ENCODE data around the gene POC1A. TPM values are rescaled to one million over a fixed set of nuclear protein-coding genes. Genes with fewer than 3 reads are reported as not detected.
A peak's percentile ranks its signal among the peaks of the same experiment; 100 is the strongest.

Gene POC1A
- total and polyA plus RNA-seq, 2 of the 8 experiments (the other 6 are each of a cell fraction or from before 2014, with no cell fraction given), result 35.7 to 39.2 TPM

GRCh38 chr3:52041118-52041731 is 113.0 kb downstream of the POC1A start:
- Histone ChIP-seq H2BK20ac (ENCODE audit: low read length) (no peak overlapping the region), H3K79me2 (ENCODE audit: control insufficient read depth in 1 of 2, insufficient read depth in 2 of 2, low read length in 2 of 2) (no peaks in the 10 kb centered on the region), H4K5ac (ENCODE audit: insufficient read length, low read depth, low read length) (no peak overlapping the region), H3K4ac (replicated peaks; ENCODE audit: insufficient read length, low read depth, low read length) (no peak overlapping the region), H3K56ac (replicated peaks; ENCODE audit: insufficient read length, low read depth, low read length) (no peak overlapping the region), H2AK5ac (ENCODE audit: low read depth, low read length) (no peak overlapping the region), H2BK120ac (replicated peaks; ENCODE audit: low read depth, low read length) (no peak overlapping the region), H3K4me2 (ENCODE audit: insufficient read depth in 1 of 2, low read depth in 2 of 2, low read length in 2 of 2) (no peak overlapping the region), H2AFZ (ENCODE audit: low read length) (no peak overlapping the region), H3K9ac (replicated peaks in 1 of 4; ENCODE audit: extremely low read depth in 1 of 4, low read depth in 3 of 4, low read length in 3 of 4) (no peak overlapping the region), H4K91ac (replicated peaks; ENCODE audit: insufficient read length, low read length) (no peak overlapping the region), H4K8ac (ENCODE audit: extremely low read depth, insufficient read depth, low read length) (no peak overlapping the region), H3K27me3 (replicated peaks in 1 of 4; ENCODE audit: control insufficient read depth in 3 of 4, extremely low read depth in 1 of 4, insufficient read depth in 3 of 4, low read length in 3 of 4) (no peaks in the 10 kb centered on the region), H3K4me1 (replicated peaks in 1 of 4; ENCODE audit: control insufficient read depth in 3 of 4, insufficient read depth in 4 of 4, low read length in 3 of 4) (peaks cover 0 to 12% (median 4%) of the 10 kb centered on the region in 4 experiments; a peak in 5 of 7 replicates), H3K14ac (ENCODE audit: insufficient read length) (no peak overlapping the region), H2BK5ac (ENCODE audit: low read depth, low read length) (no peak overlapping the region; the same call in 1 of the 2 replicates), H3K4me3 (ENCODE audit: extremely low read depth in 1 of 4, insufficient read depth in 2 of 4, low read depth in 3 of 4, low read length in 4 of 4) (no peak overlapping the region), H3K27ac (ENCODE audit: low read depth, low read length) (no peak overlapping the region), H3K9me3 (ENCODE audit: insufficient read depth in 2 of 2, low read depth in 1 of 2, low read length in 1 of 2) (no peaks in the 10 kb centered on the region), H2BK12ac (ENCODE audit: low read depth, low read length) (no peak overlapping the region), H3K18ac (ENCODE audit: extremely low read depth, low read length) (no peak overlapping the region), H3K79me1 (ENCODE audit: low read depth, low read length) (no peaks in the 10 kb centered on the region), H4K20me1 (replicated peaks in 1 of 2; ENCODE audit: control insufficient read depth in 1 of 2, insufficient read depth in 2 of 2, low read length in 2 of 2) (no peaks in the 10 kb centered on the region), H3K36me3 (ENCODE audit: control insufficient read depth in 2 of 4, insufficient read depth in 4 of 4, low read length in 3 of 4) (no peaks in the 10 kb centered on the region), H3K23me2 (ENCODE audit: low read depth, low read length) (no peaks in the 10 kb centered on the region), H2BK15ac (ENCODE audit: low read length) (no peak overlapping the region), H3K23ac (ENCODE audit: insufficient read length) (no peak overlapping the region)
- no peak for FAIRE-seq
- TF ChIP-seq TAF7 (optimal IDR thresholded peaks at IDR 0.05; ENCODE audit: borderline replicate concordance, low read depth, low read length), result no peak
- TF ChIP-seq ATF3 (IDR thresholded peaks at IDR 0.05; ENCODE audit: insufficient read depth, low read depth, low read length), result no peak
- TF ChIP-seq CTCF (IDR thresholded peaks at IDR 0.05; ENCODE audit: control extremely low read depth in 1 of 3, insufficient read depth in 1 of 3, low read depth in 1 of 3, low read length in 3 of 3), result peak in 2 of 3 experiments; percentile 51 to 56; a peak in 3 of 4 replicates
- TF ChIP-seq YY1 (IDR thresholded peaks at IDR 0.05; ENCODE audit: low read depth, low read length), result no peak
- no peak for TF ChIP-seq CBX8 (IDR thresholded peaks at IDR 0.05; ENCODE audit: borderline replicate concordance, low read depth, low read length)
- peak; percentile 27 to 39; a peak in 2 of 4 replicates for TF ChIP-seq RAD21 (IDR thresholded peaks at IDR 0.05 in 1 of 2, conservative IDR thresholded peaks at IDR 0.05 in 1 of 2; ENCODE audit: low read depth in 2 of 2, low read length in 2 of 2)
- DNase-seq (ENCODE audit: low read depth in 1 of 2, low spot score in 2 of 2), result no peak
- 81% methylated on average over 10 of the region's 10 CpGs; no CpG with 5 or more reads in 1 of the 2 experiments for WGBS, 2 experiments (ENCODE audit: extremely low coverage in 1 of 2, insufficient coverage in 1 of 2, insufficient read length in 1 of 2, insufficient replicate concordance in 2 of 2, low coverage in 1 of 2, low lambda C conversion rate in 2 of 2, missing lambda C conversion rate in 1 of 2)
- ChIA-PET POLR2A (ENCODE audit: partially characterized antibody) (interaction anchor here (0.7 to 2.1 kb wide), 7 partner anchors 9 to 50 kb away, joined by 3 to 8 read pairs (median 5); partner anchors contain the start of gene RPL29), CTCF (ENCODE audit: partially characterized antibody) (interaction anchor here (0.6 to 33.0 kb wide), 15 partner anchors 12 to 325 kb away, joined by 3 to 984 read pairs (median 7); partner anchors contain the start of gene DUSP7)

Measured in H1 (cell line).